Kidney (tissue), 14 donors: ENCODE results near the gene ZNF628. TPM values are rescaled to one million over a fixed set of nuclear protein-coding genes. Genes with fewer than 3 reads are reported as not detected.

Source experiments
- DNase-seq, 5 donors: peaks; one replicate each; pipeline ENCODE4 v3.0.0-alpha.2; 2013 to 2020
- FAIRE-seq: peaks from 2 replicates; lab custom pipeline; 2012; peaks lifted over from hg19 to GRCh38; lab: Jason Lieb, UNC
- H3K27ac ChIP-seq, 2 donors: one replicate each; pipeline ENCODE4 v1.7.0; 2013; ENCODE audit warnings: low read depth in 2 of 2, low read length in 2 of 2, inconsistent platforms in 1 of 2
- H3K27me3 ChIP-seq: one replicate; pipeline ENCODE4 v1.7.1; 2013; ENCODE audit warnings: low read length, inconsistent platforms; ENCODE audit not compliant: control insufficient read depth, insufficient read depth
- H3K36me3 ChIP-seq, 3 donors: one replicate each; pipeline versions ENCODE4 v1.7.0 to v1.7.1; 2013; ENCODE audit warnings: low read length in 3 of 3, control low read depth in 1 of 3, inconsistent platforms in 1 of 3; ENCODE audit not compliant: insufficient read depth in 3 of 3, control insufficient read depth in 2 of 3
- H3K4me1 ChIP-seq, 3 donors: one replicate each; pipeline versions ENCODE4 v1.7.0 to v1.7.1; 2013; ENCODE audit warnings: low read length in 3 of 3, inconsistent platforms in 1 of 3, low read depth in 1 of 3; ENCODE audit not compliant: control insufficient read depth in 2 of 3, insufficient read depth in 2 of 3
- H3K4me3 ChIP-seq, 3 donors: one replicate each; pipeline versions ENCODE4 v1.7.0 to v1.8.1; 2013; ENCODE audit warnings: low read length in 3 of 3, control low read depth in 1 of 3, inconsistent platforms in 1 of 3
- H3K9ac ChIP-seq, 3 donors: one replicate each; pipeline versions ENCODE4 v1.7.0 to v1.7.1; 2013; ENCODE audit warnings: low read length in 3 of 3, control low read depth in 1 of 3, inconsistent platforms in 1 of 3
- H3K9me3 ChIP-seq, 3 donors: one replicate each; pipeline versions ENCODE4 v1.7.0 to v1.7.1; 2013; ENCODE audit warnings: low read length in 3 of 3, control low read depth in 1 of 3, inconsistent platforms in 1 of 3; ENCODE audit not compliant: control insufficient read depth in 2 of 3, insufficient read depth in 1 of 3
- intact Hi-C: fragments of 100-400 bp; cut with DNase I; formaldehyde crosslinking; loops from one replicate; pipeline ENCODE4 v1.11.1; 2022
- polyA plus RNA-seq: library from polyadenylated mRNA; stranded (reverse); fragments of 350-450 nt; fragmentation: Illumina TruSeq; extraction: RNeasy Lipid Tissue Mini Kit (QIAGEN cat#74804); gene quantifications from one replicate; pipeline ENCODE4 v1.2.3, GENCODE V29; 2014; ENCODE audit warnings: low read depth, low replicate concordance; ENCODE audit not compliant: insufficient read depth
- total RNA-seq: library from RNA; stranded (reverse); fragmentation: NEBNext Ultra II Directional; extraction: Animal tissue kit (Norgen Biotek cat#: 25700); gene quantifications from one replicate; pipeline ENCODE4 v1.2.1, GENCODE V29; 2021
- TF ChIP-seq, protein P1 (sequence below): IDR thresholded peaks from 3 replicates; pipeline ENCODE4 v1.5.1; 2012; ENCODE audit warnings: mild to moderate bottlenecking, moderate library complexity, borderline replicate concordance; ENCODE audit not compliant: insufficient read depth; ENCODE audit errors: extremely low read depth
- donor health status: control.
- donor health status: control.
- donor health status: control.
- donor health status: control.
- donor health status: control.
- donor health status: DM: yes; HTN: yes; CAD: no.
- donor health status: Normal renal cell carcinoma (clear cell type).

Gene ZNF628
- total and polyA plus RNA-seq, 2 donors from 2014 or later, result 2.3 to 12.0 TPM

GRCh38 chr19:55443045-55443823 is 33.2 kb upstream of the ZNF628 start, which contains the start of gene SHISA7:
SHISA7 (minus strand) TSS chr19:55443300; CDS start chr19:55442863, 437 bp downstream.
- intact Hi-C loops, result no loop called here
- Histone ChIP-seq H3K9ac (no peak within 1 kb of the TSS), H3K4me1 (peaks cover 0 to 4% (median 0%) of the 10 kb centered on the region in 3 donors), H3K9me3 (no peaks in the 10 kb centered on the region), H3K36me3 (no peaks in the 10 kb centered on the region), H3K27me3 (peaks cover 50% of the 10 kb centered on the region), H3K27ac (no peak within 1 kb of the TSS), H3K4me3 (no peak within 1 kb of the TSS)
- TF ChIP-seq, protein P1, sequence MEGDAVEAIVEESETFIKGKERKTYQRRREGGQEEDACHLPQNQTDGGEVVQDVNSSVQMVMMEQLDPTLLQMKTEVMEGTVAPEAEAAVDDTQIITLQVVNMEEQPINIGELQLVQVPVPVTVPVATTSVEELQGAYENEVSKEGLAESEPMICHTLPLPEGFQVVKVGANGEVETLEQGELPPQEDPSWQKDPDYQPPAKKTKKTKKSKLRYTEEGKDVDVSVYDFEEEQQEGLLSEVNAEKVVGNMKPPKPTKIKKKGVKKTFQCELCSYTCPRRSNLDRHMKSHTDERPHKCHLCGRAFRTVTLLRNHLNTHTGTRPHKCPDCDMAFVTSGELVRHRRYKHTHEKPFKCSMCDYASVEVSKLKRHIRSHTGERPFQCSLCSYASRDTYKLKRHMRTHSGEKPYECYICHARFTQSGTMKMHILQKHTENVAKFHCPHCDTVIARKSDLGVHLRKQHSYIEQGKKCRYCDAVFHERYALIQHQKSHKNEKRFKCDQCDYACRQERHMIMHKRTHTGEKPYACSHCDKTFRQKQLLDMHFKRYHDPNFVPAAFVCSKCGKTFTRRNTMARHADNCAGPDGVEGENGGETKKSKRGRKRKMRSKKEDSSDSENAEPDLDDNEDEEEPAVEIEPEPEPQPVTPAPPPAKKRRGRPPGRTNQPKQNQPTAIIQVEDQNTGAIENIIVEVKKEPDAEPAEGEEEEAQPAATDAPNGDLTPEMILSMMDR, result no peak
- FAIRE-seq, result no peak
- DNase-seq, result peak in 1 of 5 donors; percentile 37

DNA sequence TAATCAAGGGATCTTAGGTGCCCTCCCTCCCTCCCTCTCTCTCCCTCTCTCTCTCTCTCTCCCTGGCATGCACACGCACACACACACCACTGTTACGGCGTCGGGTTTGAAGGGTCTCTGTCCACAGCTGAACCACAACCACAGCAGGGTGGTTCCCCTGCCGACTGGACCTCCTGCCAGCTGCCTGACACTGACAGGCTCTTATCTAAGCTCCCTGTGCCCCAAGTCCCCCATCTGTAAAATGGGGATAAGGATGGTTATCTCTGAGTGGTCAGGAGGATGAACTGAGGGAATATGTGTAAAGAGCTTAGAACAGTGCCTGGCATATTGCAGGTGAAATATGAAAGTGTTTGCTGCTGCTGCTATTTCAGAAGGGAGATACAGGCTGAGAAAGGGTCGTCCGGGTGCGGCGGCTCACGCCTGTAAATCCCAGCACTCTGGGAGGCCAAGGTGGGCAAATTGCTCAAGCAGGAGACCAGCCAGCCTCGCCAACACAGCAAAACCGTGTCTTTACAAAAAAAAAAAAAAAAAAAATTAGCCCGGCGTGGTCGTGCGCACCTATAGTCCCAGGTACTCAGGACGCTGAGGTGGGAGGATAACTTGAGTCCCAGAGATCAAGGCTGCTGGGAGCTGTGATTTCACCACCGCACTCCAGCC is 32.5 kb upstream of the ZNF628 start:
- H3K36me3 ChIP-seq, result no peaks in the 10 kb centered on the region
- peaks cover 0 to 4% (median 0%) of the 10 kb centered on the region in 3 donors for H3K4me1 ChIP-seq
- no peak overlapping the region for H3K4me3 ChIP-seq
- H3K9me3 ChIP-seq, result no peaks in the 10 kb centered on the region
- TF ChIP-seq, protein P1, result no peak
- FAIRE-seq, result no peak
- intact Hi-C loops, result no loop called here
- DNase-seq, result no peak
- H3K27ac ChIP-seq, result no peak overlapping the region
- peaks cover 51% of the 10 kb centered on the region for H3K27me3 ChIP-seq
- no peak overlapping the region for H3K9ac ChIP-seq

- no peak overlapping the region for H3K27ac ChIP-seq
- no peak overlapping the region for H3K4me3 ChIP-seq
- no peaks in the 10 kb centered on the region for H3K9me3 ChIP-seq
- no peak for DNase-seq
- H3K4me1 ChIP-seq, result peaks cover 0 to 4% (median 0%) of the 10 kb centered on the region in 3 donors
- intact Hi-C loops, result no loop called here
- no peak overlapping the region for H3K9ac ChIP-seq
- H3K36me3 ChIP-seq, result no peaks in the 10 kb centered on the region
- H3K27me3 ChIP-seq, result peaks cover 48% of the 10 kb centered on the region
- TF ChIP-seq, protein P1, result no peak
- no peak for FAIRE-seq
Measured at GRCh38 chr19:55444646-55445045, 31.8 kb upstream of the ZNF628 start.
